ENCODE results near the gene MYOM3. TPM values are rescaled to one million over a fixed set of nuclear protein-coding genes. Genes with fewer than 3 reads are reported as not detected.

The MYOM3 gene
- total RNA-seq, 1 donor from 2014 or later: 0.69 TPM

DNA sequence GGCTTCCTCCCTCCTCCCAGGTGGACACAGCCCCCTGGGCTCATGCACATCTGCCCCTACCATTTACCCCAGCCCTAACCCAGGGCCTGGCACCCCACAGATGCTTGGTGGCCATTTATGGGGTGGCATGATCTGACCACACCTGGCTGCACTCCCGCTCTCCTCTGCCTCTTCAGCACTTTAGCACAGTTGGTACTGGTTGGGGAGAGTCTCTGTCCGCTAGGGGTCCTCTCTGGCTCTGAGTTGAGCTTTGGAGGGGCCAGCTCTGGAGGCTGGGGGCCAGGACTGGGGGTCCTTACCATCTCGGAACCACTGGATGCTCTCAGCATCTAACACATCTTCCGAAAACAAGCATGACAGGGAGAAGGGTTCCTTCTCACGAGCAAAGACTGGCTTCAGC, 17.4 kb downstream of the MYOM3 start:
- Histone ChIP-seq H3K4me3 (no peak overlapping the region), H3K36me3 (no peaks in the 10 kb centered on the region), H3K9me3 (no peaks in the 10 kb centered on the region), H3K27ac (no peak overlapping the region), H3K4me1 (no peaks in the 10 kb centered on the region), H3K27me3 (no peaks in the 10 kb centered on the region)
- TF ChIP-seq, protein P1, sequence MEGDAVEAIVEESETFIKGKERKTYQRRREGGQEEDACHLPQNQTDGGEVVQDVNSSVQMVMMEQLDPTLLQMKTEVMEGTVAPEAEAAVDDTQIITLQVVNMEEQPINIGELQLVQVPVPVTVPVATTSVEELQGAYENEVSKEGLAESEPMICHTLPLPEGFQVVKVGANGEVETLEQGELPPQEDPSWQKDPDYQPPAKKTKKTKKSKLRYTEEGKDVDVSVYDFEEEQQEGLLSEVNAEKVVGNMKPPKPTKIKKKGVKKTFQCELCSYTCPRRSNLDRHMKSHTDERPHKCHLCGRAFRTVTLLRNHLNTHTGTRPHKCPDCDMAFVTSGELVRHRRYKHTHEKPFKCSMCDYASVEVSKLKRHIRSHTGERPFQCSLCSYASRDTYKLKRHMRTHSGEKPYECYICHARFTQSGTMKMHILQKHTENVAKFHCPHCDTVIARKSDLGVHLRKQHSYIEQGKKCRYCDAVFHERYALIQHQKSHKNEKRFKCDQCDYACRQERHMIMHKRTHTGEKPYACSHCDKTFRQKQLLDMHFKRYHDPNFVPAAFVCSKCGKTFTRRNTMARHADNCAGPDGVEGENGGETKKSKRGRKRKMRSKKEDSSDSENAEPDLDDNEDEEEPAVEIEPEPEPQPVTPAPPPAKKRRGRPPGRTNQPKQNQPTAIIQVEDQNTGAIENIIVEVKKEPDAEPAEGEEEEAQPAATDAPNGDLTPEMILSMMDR (IDR thresholded peaks at IDR 0.05): no peak
- DNase-seq (no peak), ATAC-seq (no peak)
- intact Hi-C loops (cut with DNase I): no loop called here

- no peaks in the 10 kb centered on the region for H3K36me3 ChIP-seq
Observed at GRCh38 chr1:24093732-24094131, 18.2 kb downstream of the MYOM3 start.

GRCh38 chr1:24092979-24093378, 19.0 kb downstream of the MYOM3 start:
- Histone ChIP-seq H3K27me3 (no peaks in the 10 kb centered on the region), H3K36me3 (no peaks in the 10 kb centered on the region), H3K9me3 (no peaks in the 10 kb centered on the region), H3K4me3 (no peak overlapping the region), H3K27ac (no peak overlapping the region), H3K4me1 (no peaks in the 10 kb centered on the region)
- intact Hi-C loops (cut with DNase I): no loop called here
- DNase-seq (no peak), ATAC-seq (no peak)
- TF ChIP-seq, protein P1 (IDR thresholded peaks at IDR 0.05): no peak

More at GRCh38 chr1:24093732-24094131, 18.2 kb downstream of the MYOM3 start:
- TF ChIP-seq, protein P1 (IDR thresholded peaks at IDR 0.05): no peak
- DNase-seq (no peak), ATAC-seq (no peak)
- Histone ChIP-seq H3K27ac (no peak overlapping the region), H3K4me3 (no peak overlapping the region), H3K27me3 (no peaks in the 10 kb centered on the region), H3K9me3 (no peaks in the 10 kb centered on the region), H3K4me1 (no peaks in the 10 kb centered on the region)
- intact Hi-C loops (cut with DNase I): no loop called here

DNA sequence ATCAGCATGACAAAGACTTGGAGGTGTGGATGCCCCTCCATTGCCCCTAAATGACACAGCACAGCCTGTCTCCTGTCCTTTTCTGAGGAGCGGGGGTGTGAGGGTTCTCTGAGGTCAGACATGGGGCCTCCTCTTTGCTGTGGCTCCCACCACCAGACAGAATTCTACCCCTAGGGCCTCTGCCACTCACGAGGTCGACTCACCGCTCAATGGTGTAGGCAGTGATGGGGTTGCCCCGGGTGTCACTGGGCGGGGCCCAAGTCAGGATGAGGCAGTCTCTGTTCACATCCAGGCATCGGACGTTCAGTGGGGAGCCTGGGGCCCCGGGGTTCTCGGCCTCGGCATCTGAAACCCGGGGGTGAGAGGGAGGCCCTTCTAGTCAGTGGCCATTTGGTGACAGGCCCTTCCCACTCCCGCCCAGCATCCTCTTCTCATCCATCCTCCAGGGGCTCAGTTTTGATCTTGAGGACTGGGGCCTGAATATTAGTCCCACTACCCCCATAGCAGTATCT, 19.9 kb downstream of the MYOM3 start:
- Histone ChIP-seq H3K4me1 (no peaks in the 10 kb centered on the region), H3K27me3 (no peaks in the 10 kb centered on the region), H3K4me3 (no peak overlapping the region), H3K27ac (no peak overlapping the region), H3K36me3 (no peaks in the 10 kb centered on the region), H3K9me3 (no peaks in the 10 kb centered on the region)
- TF ChIP-seq, protein P1 (IDR thresholded peaks at IDR 0.05): no peak
- intact Hi-C loops (cut with DNase I): no loop called here
- no peak for DNase-seq
- ATAC-seq: no peak

DNA sequence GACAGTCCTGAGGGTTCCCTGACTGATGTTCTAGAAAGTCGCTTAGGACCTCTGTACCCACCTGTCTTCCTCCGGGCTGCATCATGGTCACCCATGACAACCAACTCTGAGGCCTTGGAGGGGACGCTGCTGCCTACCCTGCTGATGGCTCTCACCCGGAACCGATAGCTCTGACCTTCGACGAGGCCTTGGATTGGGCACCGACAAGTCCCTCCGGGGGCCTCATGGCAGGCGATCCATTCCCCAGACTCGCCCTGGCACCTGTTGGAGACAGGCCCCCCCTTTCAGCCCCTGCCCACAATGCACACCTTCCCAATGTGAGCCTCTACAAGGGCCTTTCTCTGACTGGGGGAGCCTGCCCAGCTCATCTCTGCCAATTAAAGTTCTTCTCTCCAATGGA, 21.2 kb downstream of the MYOM3 start:
- no peaks in the 10 kb centered on the region for H3K36me3 ChIP-seq
- ATAC-seq: no peak
- no peak overlapping the region for H3K27ac ChIP-seq
- H3K27me3 ChIP-seq: no peaks in the 10 kb centered on the region
- intact Hi-C loops (cut with DNase I): no loop called here
- DNase-seq: no peak
- H3K4me1 ChIP-seq: no peaks in the 10 kb centered on the region
- TF ChIP-seq, protein P1 (IDR thresholded peaks at IDR 0.05): no peak
- no peak overlapping the region for H3K4me3 ChIP-seq
- no peaks in the 10 kb centered on the region for H3K9me3 ChIP-seq

Data from upper lobe of right lung (tissue), 1 donor.